ENCODE results near the gene PRLR. TPM values are rescaled to one million over a fixed set of nuclear protein-coding genes. Genes with fewer than 3 reads are reported as not detected.

Gene PRLR
- total and polyA plus RNA-seq, 10 of the 15 experiments (the other 5 are each of a cell fraction or from before 2014, with no cell fraction given): 0.03 to 8.1 (median 0.20) TPM

- TF ChIP-seq, protein P1, sequence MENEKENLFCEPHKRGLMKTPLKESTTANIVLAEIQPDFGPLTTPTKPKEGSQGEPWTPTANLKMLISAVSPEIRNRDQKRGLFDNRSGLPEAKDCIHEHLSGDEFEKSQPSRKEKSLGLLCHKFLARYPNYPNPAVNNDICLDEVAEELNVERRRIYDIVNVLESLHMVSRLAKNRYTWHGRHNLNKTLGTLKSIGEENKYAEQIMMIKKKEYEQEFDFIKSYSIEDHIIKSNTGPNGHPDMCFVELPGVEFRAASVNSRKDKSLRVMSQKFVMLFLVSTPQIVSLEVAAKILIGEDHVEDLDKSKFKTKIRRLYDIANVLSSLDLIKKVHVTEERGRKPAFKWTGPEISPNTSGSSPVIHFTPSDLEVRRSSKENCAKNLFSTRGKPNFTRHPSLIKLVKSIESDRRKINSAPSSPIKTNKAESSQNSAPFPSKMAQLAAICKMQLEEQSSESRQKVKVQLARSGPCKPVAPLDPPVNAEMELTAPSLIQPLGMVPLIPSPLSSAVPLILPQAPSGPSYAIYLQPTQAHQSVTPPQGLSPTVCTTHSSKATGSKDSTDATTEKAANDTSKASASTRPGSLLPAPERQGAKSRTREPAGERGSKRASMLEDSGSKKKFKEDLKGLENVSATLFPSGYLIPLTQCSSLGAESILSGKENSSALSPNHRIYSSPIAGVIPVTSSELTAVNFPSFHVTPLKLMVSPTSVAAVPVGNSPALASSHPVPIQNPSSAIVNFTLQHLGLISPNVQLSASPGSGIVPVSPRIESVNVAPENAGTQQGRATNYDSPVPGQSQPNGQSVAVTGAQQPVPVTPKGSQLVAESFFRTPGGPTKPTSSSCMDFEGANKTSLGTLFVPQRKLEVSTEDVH (IDR thresholded peaks at IDR 0.05; ENCODE audit: low read depth, partially characterized antibody): no peak
- TF ChIP-seq SPI1 (IDR thresholded peaks at IDR 0.05; ENCODE audit: borderline replicate concordance, insufficient read depth, low read depth, low read length): no peak
- no peak for TF ChIP-seq JUNB (IDR thresholded peaks at IDR 0.05)
Observed at GRCh38 chr5:35229076-35230037, 930 bp downstream of the PRLR start (continued).

DNA sequence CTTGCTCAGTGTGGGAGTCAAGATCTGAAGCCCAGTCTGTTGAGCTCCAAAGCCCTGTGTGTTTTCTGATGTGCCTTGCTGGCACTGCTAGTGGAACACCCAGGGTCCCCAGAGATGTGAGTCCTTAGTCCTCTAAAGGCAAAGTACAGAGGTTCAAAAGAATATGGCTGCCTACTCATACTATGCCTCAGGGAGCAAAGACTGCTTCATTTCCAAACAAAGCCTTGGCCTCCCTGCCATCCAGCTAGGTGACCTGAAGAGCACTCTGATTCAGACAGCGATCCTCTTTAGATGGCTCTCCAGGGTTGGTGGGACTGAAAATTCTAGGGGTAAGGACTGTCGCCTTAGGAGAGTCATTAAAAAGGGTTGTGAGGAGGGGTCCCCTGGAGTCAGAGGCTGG lies 2.0 kb downstream of the PRLR start:
- intact Hi-C loops (cut with micrococcal nuclease; ENCODE audit: unreplicated experiment): loop anchor here (2.0 to 5.0 kb wide), 4 partner anchors 16 to 699 kb away; no protein-coding TSS in a partner anchor
- no peak overlapping the region for H3K4me2 ChIP-seq (ENCODE audit: control insufficient read depth, insufficient read depth)
- H3K36me3 ChIP-seq (ENCODE audit: control insufficient read depth in 2 of 2, insufficient read depth in 2 of 2, low read length in 1 of 2): no peaks in the 10 kb centered on the region
- H3K9me3 ChIP-seq (replicated peaks; ENCODE audit: control insufficient read depth, insufficient read depth, low read length): no peaks in the 10 kb centered on the region
- ATAC-seq: peak; percentile 9
- 75% methylated on average over 2 of the region's 2 CpGs for WGBS (ENCODE audit: insufficient coverage, insufficient replicate concordance, low lambda C conversion rate, missing lambda C conversion rate)
- no peaks in the 10 kb centered on the region for H3K79me2 ChIP-seq (ENCODE audit: control insufficient read depth, insufficient read depth, low read length)
- no peak for DNase-seq (ENCODE audit: low read depth, low spot score)
- no peak overlapping the region for H2AFZ ChIP-seq (ENCODE audit: control insufficient read depth, low read depth, low read length)
- no peak for FAIRE-seq
- ChIA-PET SMC1A (ENCODE audit: uncharacterized antibody, unreplicated experiment) (interaction anchor here (0.6 to 11.8 kb wide), 23 partner anchors 9 to 371 kb away, joined by 3 to 224 read pairs (median 7); no protein-coding TSS in a partner anchor), RAD21 (ENCODE audit: unreplicated experiment) (interaction anchor here (0.6 to 5.7 kb wide), 37 partner anchors 11 to 707 kb away, joined by 3 to 108 read pairs (median 4); no protein-coding TSS in a partner anchor), POLR2A (interaction anchor here (0.5 to 5.7 kb wide), 11 partner anchors 8 to 198 kb away, joined by 3 to 46 read pairs (median 5); no protein-coding TSS in a partner anchor), CTCF (interaction anchor here (0.6 to 9.6 kb wide), 29 partner anchors 10 to 697 kb away, joined by 3 to 112 read pairs (median 6); no protein-coding TSS in a partner anchor)
- H3K4me3 ChIP-seq: no peak overlapping the region
- peaks cover 0 to 8% of the 10 kb centered on the region in 2 experiments; a peak in 2 of 4 replicates for H3K27me3 ChIP-seq (replicated peaks in 1 of 2; ENCODE audit: control insufficient read depth in 2 of 2, insufficient read depth in 2 of 2, low read length in 1 of 2)
- no peaks in the 10 kb centered on the region for H3K4me1 ChIP-seq (ENCODE audit: control insufficient read depth, insufficient read depth, low read length)
- H3K27ac ChIP-seq (ENCODE audit: control insufficient read depth, insufficient read depth): no peak overlapping the region
- H3K9ac ChIP-seq (ENCODE audit: control insufficient read depth, insufficient read depth, low read length): no peak overlapping the region
- BruUV-seq (replicated peaks): no TSS peak
- H4K20me1 ChIP-seq (ENCODE audit: control insufficient read depth, insufficient read depth): no peaks in the 10 kb centered on the region
- TF ChIP-seq GABPA (IDR thresholded peaks at IDR 0.05; ENCODE audit: low read depth) (no peak), SIX5 (IDR thresholded peaks at IDR 0.05; ENCODE audit: low read depth, low read length, severe bottlenecking) (no peak), CBX3 (IDR thresholded peaks at IDR 0.05; ENCODE audit: borderline replicate concordance, low read depth) (no peak), CREM (IDR thresholded peaks at IDR 0.05; ENCODE audit: low read depth) (no peak), ZZZ3 (IDR thresholded peaks at IDR 0.05; ENCODE audit: control insufficient read depth, insufficient read length, low read depth) (no peak), WRNIP1 (IDR thresholded peaks at IDR 0.05; ENCODE audit: borderline replicate concordance, low read depth, low read length) (0 out of 2 replicates have a peak, but pooled peaks have one; percentile 53)
- TF ChIP-seq, protein P2, sequence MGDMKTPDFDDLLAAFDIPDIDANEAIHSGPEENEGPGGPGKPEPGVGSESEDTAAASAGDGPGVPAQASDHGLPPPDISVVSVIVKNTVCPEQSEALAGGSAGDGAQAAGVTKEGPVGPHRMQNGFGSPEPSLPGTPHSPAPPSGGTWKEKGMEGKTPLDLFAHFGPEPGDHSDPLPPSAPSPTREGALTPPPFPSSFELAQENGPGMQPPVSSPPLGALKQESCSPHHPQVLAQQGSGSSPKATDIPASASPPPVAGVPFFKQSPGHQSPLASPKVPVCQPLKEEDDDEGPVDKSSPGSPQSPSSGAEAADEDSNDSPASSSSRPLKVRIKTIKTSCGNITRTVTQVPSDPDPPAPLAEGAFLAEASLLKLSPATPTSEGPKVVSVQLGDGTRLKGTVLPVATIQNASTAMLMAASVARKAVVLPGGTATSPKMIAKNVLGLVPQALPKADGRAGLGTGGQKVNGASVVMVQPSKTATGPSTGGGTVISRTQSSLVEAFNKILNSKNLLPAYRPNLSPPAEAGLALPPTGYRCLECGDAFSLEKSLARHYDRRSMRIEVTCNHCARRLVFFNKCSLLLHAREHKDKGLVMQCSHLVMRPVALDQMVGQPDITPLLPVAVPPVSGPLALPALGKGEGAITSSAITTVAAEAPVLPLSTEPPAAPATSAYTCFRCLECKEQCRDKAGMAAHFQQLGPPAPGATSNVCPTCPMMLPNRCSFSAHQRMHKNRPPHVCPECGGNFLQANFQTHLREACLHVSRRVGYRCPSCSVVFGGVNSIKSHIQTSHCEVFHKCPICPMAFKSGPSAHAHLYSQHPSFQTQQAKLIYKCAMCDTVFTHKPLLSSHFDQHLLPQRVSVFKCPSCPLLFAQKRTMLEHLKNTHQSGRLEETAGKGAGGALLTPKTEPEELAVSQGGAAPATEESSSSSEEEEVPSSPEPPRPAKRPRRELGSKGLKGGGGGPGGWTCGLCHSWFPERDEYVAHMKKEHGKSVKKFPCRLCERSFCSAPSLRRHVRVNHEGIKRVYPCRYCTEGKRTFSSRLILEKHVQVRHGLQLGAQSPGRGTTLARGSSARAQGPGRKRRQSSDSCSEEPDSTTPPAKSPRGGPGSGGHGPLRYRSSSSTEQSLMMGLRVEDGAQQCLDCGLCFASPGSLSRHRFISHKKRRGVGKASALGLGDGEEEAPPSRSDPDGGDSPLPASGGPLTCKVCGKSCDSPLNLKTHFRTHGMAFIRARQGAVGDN (IDR thresholded peaks at IDR 0.05): no peak
- in situ Hi-C loops (cut with MboI): no loop called here
